Karpas-422 (cell line): Measurements from ENCODE around the gene SDF2L1. TPM values are rescaled to one million over a fixed set of nuclear protein-coding genes. Genes with fewer than 3 reads are reported as not detected.

Source experiments
- DNase-seq: peaks from one replicate; pipeline ENCODE4 v3.0.0-alpha.2; 2015
- H2AFZ ChIP-seq: fragments of 200-600 bp; sonication (generic); 2 replicates; pipeline ENCODE4 v1.6.1; 2014; ENCODE audit warnings: antibody characterized with exemption, low read length, mixed read lengths
- H3K27ac ChIP-seq: fragments of 200-600 bp; sonication (generic); 2 replicates; pipeline ENCODE4 v1.5.1; 2014; ENCODE audit warnings: mild to moderate bottlenecking, low read length, moderate library complexity
- H3K27me3 ChIP-seq: fragments of 200-600 bp; sonication (generic); 2 replicates; pipeline ENCODE4 v1.6.1; 2014; ENCODE audit warnings: low read length, mixed read lengths
- H3K36me3 ChIP-seq: fragments of 200-600 bp; sonication (generic); 2 replicates; pipeline ENCODE4 v1.6.1; 2014; ENCODE audit warnings: low read length, mixed read lengths; ENCODE audit not compliant: insufficient read depth
- H3K4me1 ChIP-seq: fragments of 200-600 bp; sonication (generic); 2 replicates; pipeline ENCODE4 v1.6.1; 2014; ENCODE audit warnings: mild to moderate bottlenecking, low read length, mixed read lengths
- H3K4me2 ChIP-seq: fragments of 200-600 bp; sonication (generic); 2 replicates; pipeline ENCODE4 v1.6.1; 2014; ENCODE audit warnings: low read length, low read depth, mild to moderate bottlenecking; ENCODE audit not compliant: poor library complexity, severe bottlenecking
- H3K4me3 ChIP-seq: fragments of 200-600 bp; sonication (generic); 2 replicates; pipeline ENCODE4 v1.5.1; 2014; ENCODE audit warnings: mild to moderate bottlenecking, antibody characterized with exemption, low read length, mixed read lengths
- H3K79me2 ChIP-seq: fragments of 200-600 bp; sonication (generic); 2 replicates; pipeline ENCODE4 v1.6.1; 2014; ENCODE audit warnings: mild to moderate bottlenecking, low read length, mixed read lengths
- H3K9ac ChIP-seq: fragments of 200-600 bp; sonication (generic); 2 replicates; pipeline ENCODE4 v1.6.0; 2014; ENCODE audit warnings: low read length
- H3K9me2 ChIP-seq: fragments of 200-600 bp; sonication (generic), shearing (Covaris generic); replicated peaks from 2 replicates; pipeline ENCODE4 v1.6.0; 2014; ENCODE audit warnings: mild to moderate bottlenecking, low read length, moderate library complexity; ENCODE audit not compliant: insufficient read depth
- H3K9me3 ChIP-seq: fragments of 300-700, 200-600 bp; sonication (generic); 2 replicates; pipeline ENCODE4 v1.6.1; 2014; ENCODE audit warnings: low read length, mixed read lengths
- H4K20me1 ChIP-seq: fragments of 200-600 bp; sonication (generic); 2 replicates; pipeline ENCODE4 v1.6.1; 2014; ENCODE audit warnings: mild to moderate bottlenecking, antibody characterized with exemption, low read length, low read depth; ENCODE audit not compliant: insufficient read depth
- total RNA-seq: library from RNA; depleted of rRNA; stranded (reverse); fragments of >200 nt; shearing (Covaris generic); gene quantifications from 2 replicates; pipeline ENCODE4 v1.2.3, GENCODE V29; 2014; ENCODE audit warnings: low replicate concordance

The SDF2L1 gene
- total RNA-seq, 1 experiment from 2014 or later: 19.0 TPM

DNA sequence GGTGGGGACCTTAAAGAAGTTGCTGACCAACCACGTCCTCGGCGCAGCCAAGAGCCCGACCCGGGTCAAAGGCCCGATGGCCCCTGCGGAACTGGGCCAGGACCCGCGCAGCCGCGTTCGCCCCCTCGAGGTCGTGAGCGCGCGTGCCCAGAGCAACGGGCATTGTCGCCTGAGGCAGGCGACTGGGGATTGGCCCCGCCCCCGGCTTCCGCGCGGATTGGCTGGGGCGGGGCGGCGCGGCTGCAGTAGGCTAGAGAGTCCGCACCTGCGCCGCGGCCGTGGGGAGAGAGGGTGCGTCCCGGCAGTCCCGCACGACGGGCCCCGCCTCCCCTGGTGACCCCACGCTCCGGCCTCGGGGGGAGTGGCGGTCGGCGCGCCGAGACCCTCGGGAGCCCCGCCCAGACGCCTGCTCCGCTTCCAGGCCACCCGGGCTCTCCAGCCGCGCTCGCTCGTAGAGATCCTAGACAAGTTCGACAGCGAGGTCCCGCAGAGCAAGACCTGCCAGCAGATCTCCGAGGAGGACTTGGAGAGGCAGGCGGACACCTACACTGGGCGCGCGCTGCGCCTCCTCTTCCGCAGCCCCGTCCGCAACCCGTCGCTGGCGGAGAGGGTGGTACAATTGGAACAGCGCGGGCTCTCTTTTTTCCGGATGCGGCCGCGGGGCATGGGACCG lies 15.4 kb downstream of the SDF2L1 start:
- peak; percentile 94 for DNase-seq
- Histone ChIP-seq H4K20me1 (no peaks in the 10 kb centered on the region), H2AFZ (peak overlapping the region; percentile 74; the same call in 1 of the 2 replicates), H3K27ac (peak overlapping the region; percentile 12; the same call in 1 of the 2 replicates), H3K36me3 (0 out of 2 replicates have a peak, but pooled peaks cover 4% of the 10 kb centered on the region), H3K27me3 (no peaks in the 10 kb centered on the region), H3K4me1 (peaks cover 27% of the 10 kb centered on the region), H3K9me3 (no peaks in the 10 kb centered on the region), H3K9ac (peak overlapping the region; percentile 79), H3K9me2 (no peaks in the 10 kb centered on the region), H3K79me2 (peaks cover 7% of the 10 kb centered on the region), H3K4me3 (peak overlapping the region; percentile 78), H3K4me2 (peak overlapping the region; percentile 86)

- Histone ChIP-seq H3K27ac (no peak overlapping the region), H4K20me1 (no peaks in the 10 kb centered on the region), H3K4me1 (peaks cover 18% of the 10 kb centered on the region), H3K9ac (no peak overlapping the region), H3K9me3 (no peaks in the 10 kb centered on the region), H3K4me3 (no peak overlapping the region), H2AFZ (no peak overlapping the region), H3K27me3 (no peaks in the 10 kb centered on the region), H3K9me2 (no peaks in the 10 kb centered on the region), H3K79me2 (no peaks in the 10 kb centered on the region), H3K4me2 (no peak overlapping the region), H3K36me3 (no peaks in the 10 kb centered on the region)
- no peak for DNase-seq
Measured at GRCh38 chr22:21659864-21660525, 17.9 kb downstream of the SDF2L1 start.

- H3K9ac ChIP-seq: no peak overlapping the region
- H3K4me2 ChIP-seq: no peak overlapping the region
- H2AFZ ChIP-seq: no peak overlapping the region
- peaks cover 25% of the 10 kb centered on the region for H3K4me1 ChIP-seq
- H3K36me3 ChIP-seq: no peaks in the 10 kb centered on the region
- H4K20me1 ChIP-seq: no peaks in the 10 kb centered on the region
- H3K27ac ChIP-seq: no peak overlapping the region
- H3K79me2 ChIP-seq: no peaks in the 10 kb centered on the region
- no peaks in the 10 kb centered on the region for H3K9me3 ChIP-seq
- no peaks in the 10 kb centered on the region for H3K9me2 ChIP-seq
- H3K27me3 ChIP-seq: no peaks in the 10 kb centered on the region
- H3K4me3 ChIP-seq: no peak overlapping the region
- DNase-seq: no peak
Measured at GRCh38 chr22:21660904-21661303, 18.8 kb downstream of the SDF2L1 start.

- H3K27me3 ChIP-seq: no peaks in the 10 kb centered on the region
- H3K9ac ChIP-seq: no peak overlapping the region
- no peaks in the 10 kb centered on the region for H4K20me1 ChIP-seq
- H3K4me2 ChIP-seq: no peak overlapping the region
- H3K9me3 ChIP-seq: no peaks in the 10 kb centered on the region
- no peak for DNase-seq
- H3K36me3 ChIP-seq: no peaks in the 10 kb centered on the region
- H3K27ac ChIP-seq: no peak overlapping the region
- peaks cover 24% of the 10 kb centered on the region for H3K4me1 ChIP-seq
- no peak overlapping the region for H2AFZ ChIP-seq
- H3K4me3 ChIP-seq: no peak overlapping the region
- H3K79me2 ChIP-seq: peaks cover 9% of the 10 kb centered on the region
- no peaks in the 10 kb centered on the region for H3K9me2 ChIP-seq
Measured at GRCh38 chr22:21661991-21662390, 19.9 kb downstream of the SDF2L1 start.

GRCh38 chr22:21663738-21664137 lies 21.6 kb downstream of the SDF2L1 start:
- Histone ChIP-seq H3K9me3 (no peaks in the 10 kb centered on the region), H2AFZ (no peak overlapping the region), H3K79me2 (peaks cover 22% of the 10 kb centered on the region)

DNA sequence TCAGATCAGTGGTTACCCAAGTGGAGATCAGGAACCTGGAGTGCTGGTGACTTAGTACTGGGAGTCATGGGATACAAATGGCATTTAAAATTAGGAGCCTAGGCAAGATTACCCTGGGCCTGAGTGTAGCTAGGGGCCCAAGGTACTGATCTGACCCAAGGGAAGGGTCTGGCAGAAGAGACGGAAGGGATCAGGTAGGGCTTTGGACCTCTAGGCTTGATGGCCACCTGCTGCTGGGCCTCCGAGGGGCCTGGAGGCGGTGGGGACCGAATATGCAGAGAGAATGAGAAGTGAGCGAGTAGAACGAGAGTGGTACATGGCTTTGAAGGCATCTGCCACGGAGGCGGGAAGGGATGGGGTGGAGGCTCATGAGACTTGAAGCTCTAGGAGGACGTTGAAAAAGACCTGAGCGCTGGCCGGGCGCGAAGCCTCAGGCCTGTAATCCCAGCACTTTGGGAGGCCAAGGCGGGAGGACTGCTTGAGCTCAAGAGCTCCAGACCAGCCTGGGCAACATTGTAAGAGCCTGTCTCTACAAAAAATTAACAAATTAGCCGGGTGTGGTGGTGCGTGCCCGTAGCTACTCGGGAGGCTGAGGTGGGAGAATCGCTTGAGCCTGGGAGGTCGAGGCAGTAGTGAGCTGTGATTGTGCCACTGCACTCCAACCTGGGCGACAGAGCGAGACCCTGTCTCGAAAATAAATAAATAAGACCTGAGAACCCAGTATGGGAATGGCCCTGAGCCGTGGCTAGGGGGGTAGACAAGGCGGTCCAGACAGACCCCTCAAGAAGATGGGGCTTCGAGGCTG lies 23.1 kb downstream of the SDF2L1 start:
- peak overlapping the region; percentile 84 for H3K4me2 ChIP-seq
- peaks cover 30% of the 10 kb centered on the region for H3K4me1 ChIP-seq
- peak; percentile 36 for DNase-seq
- H3K9me2 ChIP-seq: no peaks in the 10 kb centered on the region
- peak overlapping the region; percentile 88 for H3K9ac ChIP-seq
- peaks cover 31% of the 10 kb centered on the region for H3K79me2 ChIP-seq
- no peaks in the 10 kb centered on the region for H3K36me3 ChIP-seq
- no peaks in the 10 kb centered on the region for H3K9me3 ChIP-seq
- H3K27ac ChIP-seq: no peak overlapping the region
- no peaks in the 10 kb centered on the region for H4K20me1 ChIP-seq
- peak overlapping the region; percentile 87 for H3K4me3 ChIP-seq
- peak overlapping the region; percentile 94 for H2AFZ ChIP-seq
- no peaks in the 10 kb centered on the region for H3K27me3 ChIP-seq

More at GRCh38 chr22:21663738-21664137, 21.6 kb downstream of the SDF2L1 start:
- Histone ChIP-seq H3K27ac (no peak overlapping the region), H3K4me1 (peaks cover 17% of the 10 kb centered on the region), H3K4me2 (no peak overlapping the region), H3K27me3 (no peaks in the 10 kb centered on the region), H3K36me3 (no peaks in the 10 kb centered on the region), H3K4me3 (no peak overlapping the region), H3K9me2 (no peaks in the 10 kb centered on the region), H3K9ac (no peak overlapping the region), H4K20me1 (no peaks in the 10 kb centered on the region)
- DNase-seq: peak; percentile 39

DNA sequence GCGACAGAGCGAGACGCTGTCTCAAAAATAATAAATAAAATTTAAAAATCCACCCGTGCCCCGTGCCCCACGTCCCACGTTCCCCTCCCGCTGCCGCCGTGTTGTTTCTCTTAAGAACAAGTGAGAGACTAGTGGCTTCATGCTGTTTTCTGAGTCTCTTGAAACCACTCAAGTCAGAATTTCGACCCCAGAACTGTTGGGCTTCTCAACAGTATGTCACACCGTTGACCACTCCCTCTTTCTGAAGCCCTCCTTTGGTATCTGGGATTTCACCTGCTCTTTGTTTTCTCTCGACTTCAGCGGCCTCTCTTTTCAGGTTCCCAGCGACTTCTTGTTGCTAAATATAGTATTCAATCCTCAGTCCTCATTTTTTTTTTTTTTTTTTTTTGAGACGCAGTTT lies 24.7 kb downstream of the SDF2L1 start:
- Histone ChIP-seq H3K4me3 (peak overlapping the region; percentile 87), H3K9ac (peak overlapping the region; percentile 88), H3K79me2 (peaks cover 35% of the 10 kb centered on the region), H3K9me2 (no peaks in the 10 kb centered on the region), H3K9me3 (no peaks in the 10 kb centered on the region), H4K20me1 (no peaks in the 10 kb centered on the region), H3K27ac (no peak overlapping the region), H2AFZ (no peak overlapping the region), H3K36me3 (no peaks in the 10 kb centered on the region; the same call in 1 of the 2 replicates), H3K4me1 (peaks cover 33% of the 10 kb centered on the region), H3K4me2 (peak overlapping the region; percentile 84), H3K27me3 (no peaks in the 10 kb centered on the region)
- peak; percentile 43 for DNase-seq

GRCh38 chr22:21669026-21669425 lies 26.9 kb downstream of the SDF2L1 start:
- no peaks in the 10 kb centered on the region for H4K20me1 ChIP-seq
- H3K9me2 ChIP-seq: no peaks in the 10 kb centered on the region
- DNase-seq: no peak
- H2AFZ ChIP-seq: no peak overlapping the region
- H3K9ac ChIP-seq: no peak overlapping the region
- no peak overlapping the region for H3K4me3 ChIP-seq
- no peaks in the 10 kb centered on the region for H3K27me3 ChIP-seq
- no peaks in the 10 kb centered on the region; the same call in 1 of the 2 replicates for H3K36me3 ChIP-seq
- peaks cover 35% of the 10 kb centered on the region for H3K79me2 ChIP-seq
- H3K4me2 ChIP-seq: no peak overlapping the region
- H3K9me3 ChIP-seq: no peaks in the 10 kb centered on the region
- H3K27ac ChIP-seq: no peak overlapping the region
- H3K4me1 ChIP-seq: peaks cover 33% of the 10 kb centered on the region
